NCI-H2196 treated with DMSO at 0.1 percent for 48 hours (cell line): ENCODE data around the gene STUB1.

Experiments used
- DNase-seq: peaks from one replicate; lab custom pipeline; 2025; ENCODE audit not compliant: unreplicated experiment; lab: John Stamatoyannopoulos, UW

Gene STUB1

DNA sequence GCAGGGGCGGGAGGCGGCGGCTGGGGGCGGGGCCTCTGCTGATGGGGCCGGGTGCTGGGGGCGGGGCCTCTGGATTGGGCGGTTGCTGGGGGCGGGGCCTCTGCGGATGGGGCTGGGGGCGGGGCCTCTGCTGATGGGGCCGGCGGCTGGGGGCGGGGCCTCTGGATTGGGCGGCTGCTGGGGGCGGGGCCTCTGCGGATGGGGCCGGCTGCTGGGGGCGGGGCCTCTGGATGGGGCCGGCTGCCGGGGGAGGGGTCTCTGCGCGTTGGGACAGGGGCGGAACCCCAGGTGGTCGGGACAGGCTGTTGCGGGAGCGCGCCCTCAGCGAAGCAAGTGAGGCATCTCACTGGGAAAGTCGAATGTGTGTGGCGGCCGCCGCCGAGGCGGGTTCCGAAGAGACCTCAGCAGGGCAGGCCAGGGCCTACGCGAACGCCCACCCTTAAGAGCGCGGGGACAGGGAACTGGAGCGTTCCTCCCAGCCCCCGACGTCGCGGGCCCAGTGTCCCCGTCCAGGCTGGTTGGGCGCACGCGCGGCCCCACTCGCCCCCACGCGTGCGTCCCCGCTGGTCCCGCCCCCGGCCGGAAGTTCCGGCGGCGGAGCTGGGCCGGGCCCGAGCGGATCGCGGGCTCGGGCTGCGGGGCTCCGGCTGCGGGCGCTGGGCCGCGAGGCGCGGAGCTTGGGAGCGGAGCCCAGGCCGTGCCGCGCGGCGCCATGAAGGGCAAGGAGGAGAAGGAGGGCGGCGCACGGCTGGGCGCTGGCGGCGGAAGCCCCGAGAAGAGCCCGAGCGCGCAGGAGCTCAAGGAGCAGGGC lies at the start of gene STUB1:
STUB1 (plus strand) TSS at position 597 of the 811 bp plus-strand sequence; CDS start at position 713, 116 bp downstream.
- DNase-seq, result peak; percentile 83

DNA sequence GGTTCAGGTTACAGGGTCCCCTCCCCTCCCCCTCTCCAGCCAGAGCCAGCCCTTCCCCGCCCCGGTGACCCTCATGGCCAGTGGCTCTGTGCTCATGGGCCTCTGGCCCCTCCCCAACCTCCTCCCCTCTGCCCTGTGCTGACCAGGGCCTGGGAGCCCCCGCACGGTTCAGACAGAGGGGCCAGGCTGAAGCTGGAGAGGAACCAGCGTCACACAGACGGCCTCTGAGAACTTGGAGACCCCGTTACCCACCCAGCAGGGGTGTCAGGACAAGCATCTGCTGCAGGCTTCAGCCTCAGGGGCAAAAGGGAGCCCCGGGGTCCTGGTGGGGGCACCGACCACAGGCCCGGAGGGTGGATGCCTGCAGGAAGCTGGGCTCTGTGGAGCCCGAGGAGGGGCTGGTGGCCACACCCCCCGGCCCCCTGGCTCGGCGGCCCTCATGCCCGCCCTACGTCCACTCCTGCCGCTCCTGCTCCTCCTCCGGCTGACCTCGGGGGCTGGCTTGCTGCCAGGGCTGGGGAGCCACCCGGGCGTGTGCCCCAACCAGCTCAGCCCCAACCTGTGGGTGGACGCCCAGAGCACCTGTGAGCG lies 49.3 kb upstream of the STUB1 start, which contains the start of gene WFIKKN1:
WFIKKN1 (plus strand) TSS at position 171 of the 591 bp plus-strand sequence; CDS start at position 440, 269 bp downstream.
- DNase-seq, result no peak

DNA sequence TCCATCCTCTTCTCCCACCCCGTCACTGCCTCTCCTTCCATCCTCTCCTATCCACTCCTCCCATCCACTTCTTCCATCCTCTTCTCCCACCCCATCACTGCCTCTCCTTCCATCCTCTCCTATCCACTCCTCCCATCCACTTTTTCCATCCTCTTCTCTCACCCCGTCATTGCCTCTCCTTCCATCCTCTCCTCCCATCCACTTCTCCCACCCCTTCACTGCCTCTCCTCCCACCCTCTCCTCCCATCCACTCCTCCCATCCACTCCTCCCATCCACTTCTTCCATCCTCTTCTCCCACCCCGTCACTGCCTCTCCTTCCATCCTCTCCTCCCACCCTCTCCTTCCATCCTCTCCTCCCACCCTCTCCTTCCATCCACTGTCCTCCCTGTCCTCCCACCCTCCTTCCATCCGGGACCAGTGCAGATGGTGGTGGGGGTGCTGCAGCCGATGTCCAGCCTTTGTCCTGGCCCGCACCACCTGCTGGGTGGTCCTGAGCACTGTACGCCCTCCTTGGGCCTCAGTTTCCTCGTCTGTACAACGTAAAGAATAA lies 48.3 kb upstream of the STUB1 start:
- no peak for DNase-seq

DNA sequence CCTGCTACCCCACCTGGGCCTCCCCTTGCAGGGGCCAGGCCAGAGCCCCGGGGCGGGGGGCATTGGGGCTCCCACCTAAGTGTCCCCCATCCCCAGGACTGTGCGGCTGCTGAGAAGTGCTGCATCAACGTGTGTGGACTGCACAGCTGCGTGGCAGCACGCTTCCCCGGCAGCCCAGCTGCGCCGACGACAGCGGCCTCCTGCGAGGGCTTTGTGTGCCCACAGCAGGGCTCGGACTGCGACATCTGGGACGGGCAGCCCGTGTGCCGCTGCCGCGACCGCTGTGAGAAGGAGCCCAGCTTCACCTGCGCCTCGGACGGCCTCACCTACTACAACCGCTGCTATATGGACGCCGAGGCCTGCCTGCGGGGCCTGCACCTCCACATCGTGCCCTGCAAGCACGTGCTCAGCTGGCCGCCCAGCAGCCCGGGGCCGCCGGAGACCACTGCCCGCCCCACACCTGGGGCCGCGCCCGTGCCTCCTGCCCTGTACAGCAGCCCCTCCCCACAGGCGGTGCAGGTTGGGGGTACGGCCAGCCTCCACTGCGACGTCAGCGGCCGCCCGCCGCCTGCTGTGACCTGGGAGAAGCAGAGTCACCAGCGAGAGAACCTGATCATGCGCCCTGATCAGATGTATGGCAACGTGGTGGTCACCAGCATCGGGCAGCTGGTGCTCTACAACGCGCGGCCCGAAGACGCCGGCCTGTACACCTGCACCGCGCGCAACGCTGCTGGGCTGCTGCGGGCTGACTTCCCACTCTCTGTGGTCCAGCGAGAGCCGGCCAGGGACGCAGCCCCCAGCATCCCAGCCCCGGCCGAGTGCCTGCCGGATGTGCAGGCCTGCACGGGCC lies 47.5 kb upstream of the STUB1 start:
- DNase-seq, result no peak

DNA sequence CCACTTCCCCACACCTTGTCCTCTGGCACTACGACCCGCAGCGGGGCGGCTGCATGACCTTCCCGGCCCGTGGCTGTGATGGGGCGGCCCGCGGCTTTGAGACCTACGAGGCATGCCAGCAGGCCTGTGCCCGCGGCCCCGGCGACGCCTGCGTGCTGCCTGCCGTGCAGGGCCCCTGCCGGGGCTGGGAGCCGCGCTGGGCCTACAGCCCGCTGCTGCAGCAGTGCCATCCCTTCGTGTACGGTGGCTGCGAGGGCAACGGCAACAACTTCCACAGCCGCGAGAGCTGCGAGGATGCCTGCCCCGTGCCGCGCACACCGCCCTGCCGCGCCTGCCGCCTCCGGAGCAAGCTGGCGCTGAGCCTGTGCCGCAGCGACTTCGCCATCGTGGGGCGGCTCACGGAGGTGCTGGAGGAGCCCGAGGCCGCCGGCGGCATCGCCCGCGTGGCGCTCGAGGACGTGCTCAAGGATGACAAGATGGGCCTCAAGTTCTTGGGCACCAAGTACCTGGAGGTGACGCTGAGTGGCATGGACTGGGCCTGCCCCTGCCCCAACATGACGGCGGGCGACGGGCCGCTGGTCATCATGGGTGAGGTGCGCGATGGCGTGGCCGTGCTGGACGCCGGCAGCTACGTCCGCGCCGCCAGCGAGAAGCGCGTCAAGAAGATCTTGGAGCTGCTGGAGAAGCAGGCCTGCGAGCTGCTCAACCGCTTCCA lies 46.7 kb upstream of the STUB1 start:
- DNase-seq, result no peak

DNA sequence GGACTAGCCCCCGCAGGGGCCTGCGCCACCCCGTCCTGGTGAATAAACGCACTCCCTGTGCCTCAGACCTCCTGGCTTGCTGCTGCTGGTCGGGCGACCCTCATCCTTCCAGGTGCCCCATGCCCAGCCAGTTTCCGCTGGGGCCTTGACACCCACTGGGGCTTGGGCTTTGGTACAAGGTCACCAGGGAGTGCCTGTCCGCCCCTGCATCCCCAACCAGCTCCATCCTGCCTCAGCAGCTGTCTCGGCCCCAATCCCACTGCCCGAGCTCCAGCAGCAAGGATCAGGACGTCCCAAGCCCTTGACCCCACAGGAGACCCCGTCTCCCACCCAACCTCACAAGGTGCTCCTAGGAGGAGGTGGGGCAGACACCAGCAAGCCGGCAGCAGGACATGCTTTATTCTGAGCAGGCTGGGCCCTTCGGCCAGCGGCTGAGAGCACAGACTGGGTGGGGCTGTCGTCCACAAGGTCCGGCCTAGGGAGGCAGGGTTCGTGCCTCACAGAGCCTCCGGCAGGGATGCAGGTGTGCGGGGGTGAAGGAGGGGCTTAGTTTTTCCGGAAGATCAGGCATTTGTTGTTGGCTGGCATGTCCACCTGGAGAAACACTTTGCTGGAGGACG lies 46.0 kb upstream of the STUB1 start:
- DNase-seq, result no peak

DNA sequence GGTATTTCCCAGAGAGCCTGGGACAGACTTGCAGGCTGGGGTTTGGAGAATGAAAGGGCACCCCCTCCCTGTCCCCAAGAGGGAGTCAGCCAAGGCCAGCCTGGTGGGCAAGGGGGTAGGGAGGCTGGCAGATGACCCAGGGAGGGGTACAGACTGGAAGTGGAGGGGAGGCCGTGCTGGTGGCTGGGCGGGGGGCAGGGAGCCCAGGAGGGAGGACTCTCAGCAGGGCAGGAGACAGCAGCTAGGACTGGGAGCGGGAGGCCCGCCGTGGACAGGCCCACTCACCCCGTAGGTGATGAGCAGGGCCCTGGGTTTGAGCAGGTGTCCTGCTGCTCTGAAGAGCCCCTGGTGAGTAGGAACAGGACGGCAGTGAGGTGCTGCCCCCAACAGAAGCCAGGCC lies 45.2 kb upstream of the STUB1 start:
- DNase-seq, result no peak

DNA sequence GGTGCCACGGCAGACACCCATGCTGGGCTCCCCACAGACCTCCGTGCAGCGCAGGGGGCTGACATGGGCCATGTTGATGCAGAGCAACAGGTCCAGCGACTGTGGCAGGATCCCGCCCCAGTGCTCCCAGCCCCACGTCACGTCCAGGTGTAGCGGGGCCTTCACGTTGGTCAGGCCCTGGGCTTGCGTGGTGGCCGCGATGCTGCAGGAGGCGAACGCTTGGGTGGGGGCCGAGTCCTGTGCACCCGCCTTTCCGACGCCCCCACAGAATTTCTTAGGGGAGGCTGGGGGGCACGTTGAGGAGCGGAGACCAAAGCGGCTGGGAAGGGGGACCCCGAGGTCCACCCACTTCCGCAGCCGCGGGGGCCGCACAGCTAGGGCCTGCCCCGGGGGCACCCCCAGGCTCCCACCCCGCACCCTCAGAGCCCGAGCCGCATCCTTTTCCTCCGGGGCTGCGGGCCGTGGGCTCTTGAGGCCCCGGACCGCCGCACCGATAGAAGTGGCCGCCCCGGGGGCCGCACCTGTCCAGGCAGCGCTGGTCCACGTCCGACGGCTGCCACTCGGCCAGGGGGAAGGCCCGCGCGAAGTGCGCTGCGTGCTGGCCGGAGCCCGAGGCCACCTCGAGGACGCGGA lies 44.5 kb upstream of the STUB1 start:
- DNase-seq, result no peak

DNA sequence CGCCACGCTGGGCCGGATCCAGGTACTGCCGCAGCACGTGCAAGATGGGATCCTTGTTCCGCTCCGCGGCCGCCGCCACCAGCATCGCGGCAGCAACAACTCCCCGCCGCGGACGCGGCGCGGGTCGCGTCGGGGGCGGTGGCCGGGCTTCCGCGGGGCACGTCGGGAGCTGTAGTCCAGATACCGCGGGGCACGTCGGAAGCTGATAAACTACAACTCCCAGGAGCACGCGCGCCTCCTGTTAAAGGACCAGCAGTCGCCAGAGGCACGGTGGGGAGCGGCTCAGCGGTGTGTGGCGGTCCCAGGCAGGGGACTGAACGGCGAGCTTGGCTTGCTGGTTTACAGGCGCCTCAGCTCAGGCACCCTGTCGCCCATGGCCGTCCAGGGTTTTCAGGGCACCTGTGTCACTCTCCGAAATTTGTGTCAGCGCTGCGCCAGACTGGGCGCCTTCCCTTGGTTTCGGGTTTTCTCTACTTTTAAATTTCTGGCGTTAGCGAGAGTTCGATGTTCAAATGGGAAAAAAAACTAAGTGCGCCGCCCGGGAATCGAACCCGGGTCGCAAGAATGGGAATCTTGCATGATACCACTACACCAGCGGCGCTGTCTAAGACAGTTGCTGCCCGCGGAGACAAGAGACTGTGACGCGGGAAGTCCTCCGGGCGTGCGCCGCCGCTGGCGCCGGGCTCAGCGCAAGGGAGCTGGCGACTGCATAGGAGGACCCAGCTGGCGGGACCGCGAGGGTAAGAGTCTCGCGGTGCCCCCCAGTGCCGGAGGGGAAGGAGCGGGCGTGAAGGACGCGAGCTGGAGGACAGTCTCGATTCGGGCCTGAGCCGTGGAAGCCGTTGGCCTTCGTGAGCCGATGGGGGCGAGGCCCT lies 43.8 kb upstream of the STUB1 start, which contains the start of gene METTL26:
METTL26 (minus strand) TSS at position 100 of the 875 bp plus-strand sequence; CDS start at position 85, 15 bp downstream.
- peak; percentile 83 for DNase-seq

DNA sequence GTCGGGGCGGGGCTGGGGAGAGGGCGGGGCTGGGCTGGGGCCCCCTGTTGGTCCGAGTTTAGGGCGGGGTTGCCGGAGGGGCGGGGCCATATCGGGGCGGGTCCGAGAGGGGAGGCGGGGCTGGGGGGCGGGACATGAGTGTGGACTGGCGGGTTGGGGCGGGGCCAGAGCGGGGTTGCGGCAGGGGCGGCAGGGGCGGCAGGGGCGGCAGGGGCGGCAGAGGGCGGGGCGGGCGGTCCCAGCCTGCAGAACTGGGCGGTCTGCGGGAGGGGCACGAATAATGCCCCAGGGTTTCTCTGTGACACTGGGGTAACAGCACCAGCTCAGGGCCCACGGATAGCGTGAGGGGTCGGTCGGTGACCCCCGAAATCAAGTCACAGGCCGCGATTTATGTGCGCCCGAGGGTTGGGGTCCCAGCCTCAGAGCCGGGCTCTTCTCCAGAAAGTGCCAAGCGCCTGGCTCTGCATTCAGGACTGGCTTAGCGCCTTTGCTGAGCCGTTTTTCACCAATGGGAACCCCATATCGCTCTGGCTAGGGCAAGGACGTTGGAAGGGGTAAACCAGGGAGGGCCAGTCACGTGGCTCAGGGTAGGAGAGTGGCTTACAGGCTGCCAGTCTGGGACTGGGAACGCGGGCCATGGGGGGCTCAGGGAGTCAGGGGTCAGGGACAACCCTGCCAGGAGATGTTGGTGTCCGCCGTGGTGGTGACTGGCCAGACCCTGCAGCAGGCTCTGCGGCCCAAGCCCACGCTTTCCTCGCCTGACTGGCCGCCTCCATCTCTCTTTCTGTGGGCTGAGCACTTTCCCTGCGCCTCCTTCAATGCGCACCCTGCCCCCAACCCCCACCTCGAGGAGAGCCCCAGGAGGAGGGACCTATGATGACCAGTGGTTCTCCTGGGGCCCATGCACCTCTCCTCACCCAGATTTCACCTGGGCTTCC lies 42.9 kb upstream of the STUB1 start:
- DNase-seq, result no peak

DNA sequence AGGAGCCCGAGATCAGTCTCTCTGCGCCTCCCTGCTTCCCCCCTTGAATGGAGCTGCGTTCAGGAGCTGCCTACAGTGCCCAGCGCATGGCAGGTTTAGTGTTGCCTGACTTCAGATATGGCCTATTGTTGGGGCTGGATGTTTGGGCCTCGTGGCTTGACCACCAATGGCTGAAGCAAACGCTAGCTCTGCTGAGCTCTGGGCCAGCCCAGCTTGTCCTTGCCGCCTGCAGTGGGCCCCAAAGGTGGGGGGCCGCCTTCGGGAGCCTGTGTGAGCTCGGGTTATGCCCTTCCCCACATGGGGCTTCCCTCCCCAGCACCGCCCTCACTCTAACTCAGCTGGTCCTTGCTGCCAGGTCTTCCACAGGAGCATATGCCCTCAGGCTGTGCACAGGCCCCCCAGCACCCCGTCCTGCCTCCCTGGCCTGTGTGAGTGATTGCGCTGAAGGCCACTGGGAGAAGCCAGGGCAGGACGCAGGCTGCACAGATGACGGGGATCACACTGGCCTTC lies 42.1 kb upstream of the STUB1 start:
- DNase-seq, result no peak

DNA sequence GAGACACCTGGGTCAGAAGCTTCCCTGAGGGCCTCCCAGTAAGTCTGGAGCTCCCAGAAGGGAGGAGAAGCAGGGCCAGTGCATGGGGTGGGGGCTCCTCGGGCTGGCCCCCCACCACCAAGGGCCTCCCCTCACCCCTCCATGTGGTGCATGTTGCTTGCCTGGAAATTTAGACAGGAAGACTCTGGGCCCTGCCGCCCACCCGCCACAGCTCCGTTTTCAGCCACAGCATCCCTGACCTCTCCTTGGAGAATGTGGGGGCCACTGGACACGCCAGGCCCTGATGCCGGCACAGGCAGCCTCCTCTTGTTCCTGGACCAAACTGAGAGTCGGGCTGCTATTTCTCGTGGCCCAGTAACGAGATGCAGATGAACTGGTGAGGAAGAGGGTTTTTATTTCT lies 41.4 kb upstream of the STUB1 start:
- DNase-seq, result no peak

DNA sequence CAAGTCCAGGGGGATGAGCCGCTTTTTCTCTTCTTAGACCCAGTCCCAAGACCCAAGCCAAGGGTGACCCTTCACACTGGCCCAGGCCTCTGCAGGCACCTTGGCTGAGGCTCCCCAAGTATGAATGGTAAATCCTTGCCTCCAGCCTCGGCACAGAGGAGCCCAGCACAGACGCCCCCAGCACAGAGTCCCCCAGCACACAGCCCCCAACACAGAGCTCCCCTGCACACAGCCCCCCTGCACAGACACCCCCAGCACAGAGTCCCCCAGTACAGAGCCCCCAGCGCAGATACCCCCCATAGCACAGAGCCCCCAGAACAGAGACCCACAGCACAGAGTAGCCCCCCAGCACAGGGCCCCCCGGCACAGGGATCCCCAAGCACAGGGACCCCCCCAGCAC lies 39.6 kb upstream of the STUB1 start:
- no peak for DNase-seq

DNA sequence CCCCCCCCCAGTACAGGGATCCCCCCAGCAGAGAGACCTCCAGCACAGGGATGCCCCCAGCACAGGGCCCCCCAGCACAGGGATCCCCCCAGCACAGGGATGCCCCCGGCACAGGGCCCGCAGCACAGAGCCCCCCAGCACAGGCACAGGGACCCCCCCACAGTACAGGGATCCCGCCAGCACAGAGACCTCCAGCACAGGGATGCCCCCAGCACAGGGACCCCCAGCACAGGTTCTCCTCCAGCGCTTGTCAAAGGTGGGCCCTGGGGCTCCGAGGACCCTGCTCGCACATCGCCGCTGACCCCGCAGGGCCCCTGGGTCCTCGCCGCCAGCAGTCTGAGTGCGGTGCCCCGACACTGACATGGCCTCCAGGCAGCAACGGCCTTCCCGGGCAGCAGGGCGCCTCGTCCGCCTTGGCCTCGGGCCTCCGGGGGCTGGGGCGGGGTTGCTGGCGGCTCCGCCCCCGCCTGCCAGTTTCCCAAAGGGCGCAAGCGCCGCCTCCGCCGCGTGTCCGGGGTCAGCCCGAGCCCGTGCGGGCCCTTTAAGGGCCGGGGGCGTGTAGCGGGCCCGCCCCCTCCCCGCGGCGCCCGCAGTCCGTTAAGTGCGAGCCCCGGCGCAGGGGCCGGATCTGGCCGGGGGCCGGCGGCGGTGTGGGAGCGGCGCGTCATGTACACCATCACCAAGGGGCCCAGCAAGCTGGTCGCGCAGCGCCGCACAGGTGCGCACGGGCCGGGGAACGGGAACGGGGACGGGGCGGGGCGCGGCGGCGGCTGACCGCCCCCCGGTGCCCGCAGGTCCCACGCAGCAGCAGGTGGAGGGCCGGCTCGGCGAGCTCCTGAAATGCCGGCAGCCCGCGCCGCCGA lies 38.7 kb upstream of the STUB1 start, which contains the start of gene MCRIP2:
MCRIP2 (plus strand) TSS at position 503 of the 863 bp plus-strand sequence; CDS start at position 667, 164 bp downstream.
- DNase-seq, result peak; percentile 66

DNA sequence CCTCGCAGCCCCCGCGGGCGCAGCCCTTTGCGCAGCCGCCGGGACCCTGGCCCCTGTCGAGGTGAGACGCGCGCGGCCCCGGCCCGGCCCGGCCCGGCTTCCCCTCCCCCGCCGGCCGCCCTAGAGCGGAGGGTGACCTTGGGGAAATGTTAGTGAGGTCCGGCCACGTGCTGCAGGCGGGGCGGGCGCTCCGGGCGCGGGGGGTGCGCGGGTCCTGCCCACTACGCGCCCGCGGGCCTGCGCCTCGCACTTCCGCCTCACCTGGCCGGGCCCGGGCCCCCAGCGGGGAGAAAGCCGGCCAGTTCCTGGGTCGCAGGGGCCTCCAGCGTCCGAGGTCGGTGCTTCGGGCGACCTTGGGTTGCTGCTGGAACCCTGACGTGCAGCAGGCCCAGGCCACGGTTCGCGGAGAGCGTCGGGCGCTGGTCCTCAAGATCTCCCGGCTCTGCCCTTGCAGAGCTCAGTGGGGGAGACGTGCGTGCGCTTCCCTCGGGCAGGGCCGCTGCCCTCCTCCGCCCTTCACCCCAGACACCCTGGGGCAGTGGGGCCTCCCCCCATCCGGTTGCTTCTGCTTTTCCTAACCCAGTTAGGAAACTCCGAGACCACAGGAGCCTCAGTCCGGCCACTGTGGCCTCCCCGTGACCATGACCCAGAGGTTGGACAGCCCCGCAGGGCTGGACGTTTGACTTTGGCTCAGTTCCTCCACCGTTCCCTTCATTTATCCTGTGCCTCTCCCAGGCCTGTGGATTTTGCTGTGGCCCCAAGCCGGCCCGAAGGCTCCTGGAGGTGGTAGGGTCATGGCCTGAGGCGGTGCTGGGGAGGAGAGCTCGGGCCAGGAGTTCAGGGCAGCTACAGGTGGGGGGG lies 37.8 kb upstream of the STUB1 start:
- peak; percentile 37 for DNase-seq
